Measurements from ENCODE around the gene PIK3R2.

PIK3R2 gene

GRCh38 chr19:18114483-18114882, 38.5 kb upstream of the PIK3R2 start:
- no peak overlapping the region for H3K9ac ChIP-seq (ENCODE audit: low read depth, low read length)

GRCh38 chr19:18117364-18117691, 35.6 kb upstream of the PIK3R2 start:
- H3K4me1 ChIP-seq (ENCODE audit: control insufficient read depth, insufficient read depth, low read length) = peaks cover 4% of the 10 kb centered on the region; the same call in 1 of the 2 replicates
- H3K9ac ChIP-seq (ENCODE audit: low read depth, low read length) = 0 out of 2 replicates have a peak overlapping the region, but pooled peaks have one; percentile 60
- H3K27ac ChIP-seq (ENCODE audit: low read depth, low read length) = no peak overlapping the region
- no peaks in the 10 kb centered on the region for H3K27me3 ChIP-seq (ENCODE audit: control insufficient read depth, insufficient read depth, low read length)
- H3K36me3 ChIP-seq (ENCODE audit: control insufficient read depth, insufficient read depth, low read length) = no peaks in the 10 kb centered on the region
- peak overlapping the region; percentile 35 for H3K4me3 ChIP-seq (ENCODE audit: low read depth, low read length)
- no peaks in the 10 kb centered on the region for H3K9me3 ChIP-seq (ENCODE audit: control insufficient read depth, insufficient read depth, low read length)

More at GRCh38 chr19:18114483-18114882, 38.5 kb upstream of the PIK3R2 start:
- Histone ChIP-seq H3K4me1 (ENCODE audit: control insufficient read depth, insufficient read depth, low read length) (peaks cover 4% of the 10 kb centered on the region; the same call in 1 of the 2 replicates), H3K27me3 (ENCODE audit: control insufficient read depth, insufficient read depth, low read length) (peaks cover 7% of the 10 kb centered on the region; the same call in 1 of the 2 replicates), H3K9me3 (ENCODE audit: control insufficient read depth, insufficient read depth, low read length) (no peaks in the 10 kb centered on the region), H3K27ac (ENCODE audit: low read depth, low read length) (no peak overlapping the region), H3K4me3 (ENCODE audit: low read depth, low read length) (no peak overlapping the region), H3K36me3 (ENCODE audit: control insufficient read depth, insufficient read depth, low read length) (no peaks in the 10 kb centered on the region)

GRCh38 chr19:18117692-18118378, 35.1 kb upstream of the PIK3R2 start:
- Histone ChIP-seq H3K9me3 (ENCODE audit: control insufficient read depth, insufficient read depth, low read length) (no peaks in the 10 kb centered on the region), H3K36me3 (ENCODE audit: control insufficient read depth, insufficient read depth, low read length) (peaks cover 4% of the 10 kb centered on the region), H3K4me3 (ENCODE audit: low read depth, low read length) (peak overlapping the region; percentile 91), H3K27me3 (ENCODE audit: control insufficient read depth, insufficient read depth, low read length) (no peaks in the 10 kb centered on the region), H3K4me1 (ENCODE audit: control insufficient read depth, insufficient read depth, low read length) (peaks cover 4% of the 10 kb centered on the region; the same call in 1 of the 2 replicates), H3K9ac (ENCODE audit: low read depth, low read length) (peak overlapping the region; percentile 85), H3K27ac (ENCODE audit: low read depth, low read length) (peak overlapping the region; percentile 55)

- Histone ChIP-seq H3K36me3 (ENCODE audit: control insufficient read depth, insufficient read depth, low read length) (peaks cover 8% of the 10 kb centered on the region), H3K4me3 (ENCODE audit: low read depth, low read length) (peak overlapping the region; percentile 91), H3K27me3 (ENCODE audit: control insufficient read depth, insufficient read depth, low read length) (no peaks in the 10 kb centered on the region), H3K27ac (ENCODE audit: low read depth, low read length) (peak overlapping the region; percentile 55), H3K9me3 (ENCODE audit: control insufficient read depth, insufficient read depth, low read length) (no peaks in the 10 kb centered on the region), H3K9ac (ENCODE audit: low read depth, low read length) (peak overlapping the region; percentile 85), H3K4me1 (ENCODE audit: control insufficient read depth, insufficient read depth, low read length) (peaks cover 4% of the 10 kb centered on the region; the same call in 1 of the 2 replicates)
Measured at GRCh38 chr19:18118420-18119012, 34.4 kb upstream of the PIK3R2 start.

- peaks cover 11% of the 10 kb centered on the region for H3K36me3 ChIP-seq (ENCODE audit: control insufficient read depth, insufficient read depth, low read length)
- no peak overlapping the region for H3K27ac ChIP-seq (ENCODE audit: low read depth, low read length)
- no peak overlapping the region for H3K4me3 ChIP-seq (ENCODE audit: low read depth, low read length)
- no peaks in the 10 kb centered on the region for H3K9me3 ChIP-seq (ENCODE audit: control insufficient read depth, insufficient read depth, low read length)
- H3K27me3 ChIP-seq (ENCODE audit: control insufficient read depth, insufficient read depth, low read length) = no peaks in the 10 kb centered on the region
- no peak overlapping the region for H3K9ac ChIP-seq (ENCODE audit: low read depth, low read length)
- peaks cover 4% of the 10 kb centered on the region; the same call in 1 of the 2 replicates for H3K4me1 ChIP-seq (ENCODE audit: control insufficient read depth, insufficient read depth, low read length)
Measured at GRCh38 chr19:18119013-18119716, 33.8 kb upstream of the PIK3R2 start.

- H3K27me3 ChIP-seq (ENCODE audit: control insufficient read depth, insufficient read depth, low read length) = no peaks in the 10 kb centered on the region
- H3K27ac ChIP-seq (ENCODE audit: low read depth, low read length) = no peak overlapping the region
- H3K36me3 ChIP-seq (ENCODE audit: control insufficient read depth, insufficient read depth, low read length) = peaks cover 16% of the 10 kb centered on the region
- H3K9me3 ChIP-seq (ENCODE audit: control insufficient read depth, insufficient read depth, low read length) = no peaks in the 10 kb centered on the region
- peaks cover 4% of the 10 kb centered on the region; the same call in 1 of the 2 replicates for H3K4me1 ChIP-seq (ENCODE audit: control insufficient read depth, insufficient read depth, low read length)
- H3K9ac ChIP-seq (ENCODE audit: low read depth, low read length) = no peak overlapping the region
- no peak overlapping the region for H3K4me3 ChIP-seq (ENCODE audit: low read depth, low read length)
Measured at GRCh38 chr19:18119717-18120105, 33.3 kb upstream of the PIK3R2 start.

- Histone ChIP-seq H3K27me3 (ENCODE audit: control insufficient read depth, insufficient read depth, low read length) (no peaks in the 10 kb centered on the region), H3K9me3 (ENCODE audit: control insufficient read depth, insufficient read depth, low read length) (no peaks in the 10 kb centered on the region), H3K4me3 (ENCODE audit: low read depth, low read length) (no peak overlapping the region), H3K36me3 (ENCODE audit: control insufficient read depth, insufficient read depth, low read length) (peaks cover 16% of the 10 kb centered on the region), H3K9ac (ENCODE audit: low read depth, low read length) (no peak overlapping the region), H3K27ac (ENCODE audit: low read depth, low read length) (no peak overlapping the region), H3K4me1 (ENCODE audit: control insufficient read depth, insufficient read depth, low read length) (peaks cover 4% of the 10 kb centered on the region; the same call in 1 of the 2 replicates)
Measured at GRCh38 chr19:18120127-18120526, 32.8 kb upstream of the PIK3R2 start.

GRCh38 chr19:18121166-18121565, 31.8 kb upstream of the PIK3R2 start:
- H3K9me3 ChIP-seq (ENCODE audit: control insufficient read depth, insufficient read depth, low read length) = no peaks in the 10 kb centered on the region
- H3K27ac ChIP-seq (ENCODE audit: low read depth, low read length) = no peak overlapping the region
- peaks cover 4% of the 10 kb centered on the region; the same call in 1 of the 2 replicates for H3K4me1 ChIP-seq (ENCODE audit: control insufficient read depth, insufficient read depth, low read length)
- H3K4me3 ChIP-seq (ENCODE audit: low read depth, low read length) = no peak overlapping the region
- H3K9ac ChIP-seq (ENCODE audit: low read depth, low read length) = no peak overlapping the region
- H3K36me3 ChIP-seq (ENCODE audit: control insufficient read depth, insufficient read depth, low read length) = peaks cover 19% of the 10 kb centered on the region
- no peaks in the 10 kb centered on the region for H3K27me3 ChIP-seq (ENCODE audit: control insufficient read depth, insufficient read depth, low read length)

- Histone ChIP-seq H3K4me3 (ENCODE audit: low read depth, low read length) (no peak overlapping the region), H3K9ac (ENCODE audit: low read depth, low read length) (no peak overlapping the region), H3K27ac (ENCODE audit: low read depth, low read length) (no peak overlapping the region), H3K4me1 (ENCODE audit: control insufficient read depth, insufficient read depth, low read length) (peaks cover 4% of the 10 kb centered on the region; the same call in 1 of the 2 replicates), H3K9me3 (ENCODE audit: control insufficient read depth, insufficient read depth, low read length) (no peaks in the 10 kb centered on the region), H3K36me3 (ENCODE audit: control insufficient read depth, insufficient read depth, low read length) (peaks cover 21% of the 10 kb centered on the region), H3K27me3 (ENCODE audit: control insufficient read depth, insufficient read depth, low read length) (no peaks in the 10 kb centered on the region)
Measured at GRCh38 chr19:18122424-18122823, 30.5 kb upstream of the PIK3R2 start.

- Histone ChIP-seq H3K27me3 (ENCODE audit: control insufficient read depth, insufficient read depth, low read length) (no peaks in the 10 kb centered on the region), H3K4me1 (ENCODE audit: control insufficient read depth, insufficient read depth, low read length) (peaks cover 4% of the 10 kb centered on the region; the same call in 1 of the 2 replicates), H3K27ac (ENCODE audit: low read depth, low read length) (no peak overlapping the region), H3K9me3 (ENCODE audit: control insufficient read depth, insufficient read depth, low read length) (no peaks in the 10 kb centered on the region), H3K4me3 (ENCODE audit: low read depth, low read length) (no peak overlapping the region), H3K36me3 (ENCODE audit: control insufficient read depth, insufficient read depth, low read length) (peaks cover 26% of the 10 kb centered on the region), H3K9ac (ENCODE audit: low read depth, low read length) (no peak overlapping the region)
Measured at GRCh38 chr19:18122860-18123795, 29.8 kb upstream of the PIK3R2 start.

All from HUES48 (cell line).